ENCODE measurements around the gene TUBD1. TPM values are rescaled to one million over a fixed set of nuclear protein-coding genes. Genes with fewer than 3 reads are reported as not detected.
"Not testable (repeated sequence)": the region's sequence is repeated elsewhere in the genome, so short reads cannot be mapped to it uniquely, and the experiment has no call there.

The TUBD1 gene
- total and polyA plus RNA-seq, 8 donors = 7.4 to 24.2 (median 19.4) TPM

DNA sequence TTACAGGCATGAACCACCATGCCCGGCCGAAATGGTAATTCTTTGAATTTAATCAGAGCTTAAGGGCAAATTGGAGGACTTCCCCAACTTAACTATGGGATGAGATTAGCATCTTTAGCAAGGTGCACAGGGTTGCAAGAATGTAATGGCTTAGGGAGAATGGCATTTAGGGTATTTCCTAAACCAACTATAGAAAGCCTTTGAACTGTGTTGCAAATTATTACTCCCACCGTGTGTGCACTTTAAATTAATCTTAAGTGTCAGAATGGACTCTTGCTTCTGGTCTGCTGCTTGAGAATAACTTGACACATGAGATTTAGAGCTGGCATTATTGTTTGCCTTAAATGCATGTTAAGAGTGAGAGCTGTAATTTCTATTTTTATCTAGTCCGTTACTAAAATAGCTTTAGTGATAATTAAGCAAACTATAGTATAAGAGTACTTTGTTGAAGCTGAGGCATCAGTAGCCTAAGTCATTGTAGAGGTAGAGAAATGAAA is 59.8 kb downstream of the TUBD1 start:
- no peak overlapping the region for H3K27ac ChIP-seq
- no peaks in the 10 kb centered on the region for H3K27me3 ChIP-seq
- ATAC-seq (no peak), DNase-seq (no peak)
- no peaks in the 10 kb centered on the region for H3K9me3 ChIP-seq
- H3K36me3 ChIP-seq = no peaks in the 10 kb centered on the region
- TF ChIP-seq CTCF (IDR thresholded peaks at IDR 0.05) = no peak
- H3K4me3 ChIP-seq = no peak overlapping the region
- peaks cover 33 to 53% of the 10 kb centered on the region in 2 donors for H3K4me1 ChIP-seq
- intact Hi-C loops (cut with DNase I) = no loop called here

DNA sequence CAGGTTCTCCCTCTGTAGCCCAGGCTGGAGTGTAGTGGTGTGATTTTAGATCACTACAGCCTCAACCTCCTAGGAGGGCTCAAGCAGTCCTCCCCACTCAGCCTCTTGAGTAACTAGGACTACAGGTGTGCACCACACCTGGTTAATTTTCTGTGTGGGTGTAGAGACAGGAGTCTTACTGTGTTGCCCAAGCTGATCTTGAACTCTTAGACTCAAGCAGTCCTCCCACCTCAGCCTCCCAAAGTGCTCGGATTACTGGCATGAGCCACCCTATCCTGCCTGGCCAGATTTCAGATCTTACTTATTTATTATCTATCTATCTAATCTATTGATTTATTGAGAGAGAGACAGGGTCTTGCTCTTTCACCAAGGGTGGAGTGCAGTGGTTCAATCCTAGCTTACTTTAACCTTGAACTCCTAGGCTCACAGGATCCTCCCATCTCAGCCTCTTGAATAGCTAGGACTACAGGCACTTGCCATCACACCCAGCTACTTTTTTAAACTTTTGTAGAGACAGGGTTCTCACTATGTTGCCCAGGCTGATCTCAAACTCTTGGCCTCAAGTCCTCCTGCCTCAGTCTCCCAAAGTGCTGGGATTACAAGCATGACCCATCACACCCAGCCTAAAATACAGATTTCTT is 61.8 kb downstream of the TUBD1 start:
- Histone ChIP-seq H3K36me3 (no peaks in the 10 kb centered on the region), H3K9me3 (no peaks in the 10 kb centered on the region), H3K4me3 (no peak overlapping the region), H3K27ac (peak overlapping the region; percentile 70 to 81), H3K4me1 (peaks cover 27 to 59% of the 10 kb centered on the region in 2 donors), H3K27me3 (no peaks in the 10 kb centered on the region)
- peak in 1 of 4 donors; percentile 10 for DNase-seq
- intact Hi-C loops (cut with DNase I) = no loop called here
- no peak for TF ChIP-seq CTCF (IDR thresholded peaks at IDR 0.05)
- ATAC-seq = no peak

DNA sequence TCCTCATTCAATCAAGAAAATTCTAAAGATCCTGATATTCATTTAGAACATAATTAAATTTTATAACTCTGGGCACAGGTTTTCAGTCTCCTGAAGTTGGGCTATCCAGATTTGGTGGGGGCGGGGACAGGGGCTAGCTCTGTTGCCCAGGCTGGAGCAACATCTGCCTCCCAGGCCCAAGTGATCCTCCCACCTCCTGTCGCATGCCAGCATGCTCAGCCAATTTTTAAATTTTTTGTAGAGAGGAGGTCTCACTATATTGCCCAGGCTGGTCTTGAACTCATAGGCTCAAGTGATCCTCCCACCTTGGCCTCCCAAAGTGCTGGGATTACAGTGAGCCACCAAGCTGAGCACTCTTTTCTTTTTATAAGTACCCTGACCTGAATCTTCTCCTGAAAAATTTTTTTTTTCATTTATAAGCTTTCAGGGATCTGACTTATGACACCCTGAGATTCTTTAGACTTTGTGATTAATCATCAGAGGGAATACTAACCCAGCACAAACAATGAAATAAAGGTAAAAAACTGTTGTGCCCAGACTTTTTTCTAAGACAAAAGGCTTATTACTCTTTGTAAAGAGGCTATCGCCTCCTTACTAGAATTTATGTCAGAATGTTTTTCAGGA is 62.6 kb downstream of the TUBD1 start:
- H3K4me1 ChIP-seq = peaks cover 27 to 64% of the 10 kb centered on the region in 2 donors

DNA sequence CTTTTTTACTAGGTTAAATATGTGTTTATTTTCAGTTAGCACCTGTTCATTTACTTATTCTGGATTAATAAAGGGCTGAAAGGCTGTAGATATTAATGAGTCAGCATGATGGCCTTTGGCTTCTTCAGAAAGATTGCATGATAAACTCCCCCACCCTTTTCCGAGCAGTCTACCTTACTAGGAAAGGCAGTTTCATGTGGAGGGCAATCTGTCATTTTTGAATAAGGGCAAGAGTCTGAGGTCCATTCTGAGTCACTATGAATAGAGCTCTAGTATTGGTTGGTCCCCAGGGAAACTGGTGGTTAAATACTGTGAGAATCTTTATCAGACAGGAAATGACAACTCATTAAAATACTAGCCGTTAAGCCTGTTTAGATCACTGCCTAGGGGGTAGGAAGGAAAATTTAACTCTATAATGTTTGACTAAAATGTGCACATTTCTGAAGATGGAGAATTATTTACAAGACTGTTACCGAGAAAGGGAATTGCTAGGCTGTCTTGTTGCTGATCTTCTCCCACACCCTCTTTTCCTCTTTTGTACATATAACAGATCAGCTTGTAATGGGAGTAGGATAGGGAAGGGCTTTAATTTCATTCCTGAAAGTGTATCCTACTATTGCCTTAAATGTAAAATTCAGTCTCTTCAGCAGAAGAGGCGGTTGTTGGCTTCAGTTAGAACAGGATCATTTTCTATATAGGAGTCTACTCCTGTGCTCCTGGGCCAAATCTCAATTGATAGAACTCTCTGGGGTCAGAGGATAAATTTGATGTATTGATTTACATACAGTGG is 63.3 kb downstream of the TUBD1 start:
- no peak for TF ChIP-seq CTCF (IDR thresholded peaks at IDR 0.05)
- Histone ChIP-seq H3K9me3 (no peaks in the 10 kb centered on the region), H3K36me3 (no peaks in the 10 kb centered on the region), H3K4me3 (peak overlapping the region in 1 of 2 donors; percentile 8), H3K4me1 (peaks cover 27 to 68% of the 10 kb centered on the region in 2 donors), H3K27ac (peak overlapping the region; percentile 70 to 81), H3K27me3 (no peaks in the 10 kb centered on the region)
- DNase-seq = peak in 1 of 4 donors; percentile 83
- intact Hi-C loops (cut with DNase I) = no loop called here
- peak; percentile 80 for ATAC-seq

More for the DNA sequence above, 62.6 kb downstream of the TUBD1 start:
- Histone ChIP-seq H3K27me3 (no peaks in the 10 kb centered on the region), H3K36me3 (no peaks in the 10 kb centered on the region), H3K9me3 (no peaks in the 10 kb centered on the region), H3K27ac (peak overlapping the region; percentile 70 to 81), H3K4me3 (peak overlapping the region in 1 of 2 donors; percentile 8)
- ATAC-seq (no peak), DNase-seq (no peak)
- no peak for TF ChIP-seq CTCF (IDR thresholded peaks at IDR 0.05)
- intact Hi-C loops (cut with DNase I) = no loop called here

DNA sequence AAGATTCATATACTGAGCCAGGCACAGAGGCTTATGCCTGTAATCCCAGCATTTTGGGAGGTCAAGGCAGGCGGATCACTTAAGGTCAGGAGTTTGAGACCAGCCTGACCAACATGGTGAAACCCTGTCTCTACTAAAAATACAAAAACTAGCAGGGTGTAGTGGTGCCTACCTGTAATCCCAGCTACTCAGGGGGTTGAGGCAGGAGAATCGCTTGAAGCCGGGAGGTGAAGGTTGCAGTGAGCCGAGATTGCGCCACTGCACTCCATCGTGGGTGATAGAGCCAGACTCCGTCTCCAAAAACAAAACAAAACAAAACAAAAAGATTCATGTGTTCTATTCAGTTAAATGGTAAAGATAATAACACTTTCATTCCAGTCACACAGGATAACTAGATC is 63.9 kb downstream of the TUBD1 start:
- intact Hi-C loops (cut with DNase I) = not testable (repeated sequence)

More for the DNA sequence above, 63.9 kb downstream of the TUBD1 start:
- not testable (repeated sequence) for H3K27me3 ChIP-seq, H3K36me3 ChIP-seq, H3K9me3 ChIP-seq
- Histone ChIP-seq H3K27ac (peak overlapping the region; percentile 70 to 81), H3K4me1 (peaks cover 27 to 68% of the 10 kb centered on the region in 2 donors), H3K4me3 (peak overlapping the region in 1 of 2 donors; percentile 8)
- peak; percentile 30 for ATAC-seq
- DNase-seq = peak in 1 of 4 donors; percentile 62

Data from left lung (tissue), 10 donors.